ENCODE results near the gene KLHL6.

DNA sequence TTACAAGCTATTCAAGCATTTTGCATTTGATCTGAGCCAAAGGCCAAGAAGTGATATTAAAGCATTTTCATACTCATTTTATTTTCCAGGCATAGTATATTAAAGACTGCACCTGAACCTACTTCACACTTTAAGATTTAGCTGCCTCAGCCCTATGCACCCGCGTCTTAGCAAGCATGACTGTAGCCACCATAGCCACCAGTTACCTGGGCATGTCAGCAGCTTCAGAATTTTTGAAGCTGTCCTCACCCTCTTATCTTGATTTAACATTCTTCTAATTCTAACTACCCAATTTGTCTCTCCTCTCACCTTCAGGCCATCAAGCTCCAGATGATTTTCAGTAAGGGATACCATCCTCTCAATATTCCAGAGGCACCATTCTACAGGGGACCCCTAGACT is 39.1 kb upstream of the KLHL6 start:
- no peak for TF ChIP-seq POLR2A (IDR thresholded peaks at IDR 0.05; ENCODE audit: low read length)
- no peak for TF ChIP-seq GATA1 (IDR thresholded peaks at IDR 0.05; ENCODE audit: low read depth, low read length)

All from erythroblast (primary cell).